HG02763 (cell line): ENCODE measurements around the gene PRDM5.

ENCODE experiments used
- ATAC-seq: cut with Tn5 transposase; IDR thresholded peaks from one replicate; pipeline ENCODE4 v1.9.1; 2021; ENCODE audit warnings: mild to moderate bottlenecking, moderate library complexity; ENCODE audit not compliant: unreplicated experiment

Gene PRDM5

GRCh38 chr4:120858776-120859175 lies 63.8 kb downstream of the PRDM5 start:
- no peak for ATAC-seq

GRCh38 chr4:120857312-120857711 lies 65.2 kb downstream of the PRDM5 start:
- no peak for ATAC-seq

- ATAC-seq = no peak
These were observed 66.2 kb downstream of the PRDM5 start for GRCh38 chr4:120856294-120856693.

GRCh38 chr4:120855307-120856001 lies 67.1 kb downstream of the PRDM5 start:
- peak; percentile 91 for ATAC-seq

- no peak for ATAC-seq
These were observed 69.2 kb downstream of the PRDM5 start for GRCh38 chr4:120853161-120853935.

GRCh38 chr4:120850018-120850599 lies 72.4 kb downstream of the PRDM5 start:
- ATAC-seq = no peak

- ATAC-seq = no peak
These were observed 75.4 kb downstream of the PRDM5 start for GRCh38 chr4:120847019-120847582.

- peak; percentile 79 for ATAC-seq
These were observed 78.0 kb downstream of the PRDM5 start for GRCh38 chr4:120844528-120844921.

- no peak for ATAC-seq
These were observed 78.5 kb downstream of the PRDM5 start for GRCh38 chr4:120843849-120844527.

- ATAC-seq = no peak
These were observed 80.5 kb downstream of the PRDM5 start for GRCh38 chr4:120842031-120842430.

GRCh38 chr4:120841580-120841979 lies 80.9 kb downstream of the PRDM5 start:
- no peak for ATAC-seq

- ATAC-seq = no peak
These were observed 82.4 kb downstream of the PRDM5 start for GRCh38 chr4:120839974-120840751.

GRCh38 chr4:120839334-120839973 lies 83.1 kb downstream of the PRDM5 start:
- ATAC-seq = no peak

- no peak for ATAC-seq
These were observed 83.7 kb downstream of the PRDM5 start for GRCh38 chr4:120838784-120839183.

GRCh38 chr4:120837656-120838055 lies 84.9 kb downstream of the PRDM5 start:
- ATAC-seq = no peak

- ATAC-seq = no peak
These were observed 87.2 kb downstream of the PRDM5 start for GRCh38 chr4:120835342-120835741.

GRCh38 chr4:120830204-120830603 lies 92.3 kb downstream of the PRDM5 start:
- ATAC-seq = no peak

GRCh38 chr4:120829113-120829831 lies 93.3 kb downstream of the PRDM5 start:
- ATAC-seq = no peak

GRCh38 chr4:120826853-120827252 lies 95.7 kb downstream of the PRDM5 start:
- ATAC-seq = no peak
